GM10248 (cell line): ENCODE measurements around the gene TEX14.
A peak's percentile ranks its signal among the peaks of the same experiment; 100 is the strongest.

Experiments used
- CTCF ChIA-PET: fragments of 300-600 bp; sonication (Branson Sonifier 250); formaldehyde crosslinking; extraction: SDS; loops from one replicate; lab custom pipeline; 2021; ENCODE audit warnings: antibody characterized with exemption; lab: Yijun Ruan, JAX
- POLR2A ChIA-PET: fragments of 350-650 bp; sonication (Branson Sonifier 250); formaldehyde crosslinking; extraction: SDS; loops from one replicate; lab custom pipeline; 2020; ENCODE audit warnings: antibody characterized with exemption; lab: Yijun Ruan, JAX
- DNase-seq: peaks from one replicate; pipeline ENCODE4 v3.0.0; 2012; ENCODE audit errors: extremely low spot score
- CTCF ChIP-seq: IDR thresholded peaks from 2 replicates; pipeline ENCODE4 v1.5.1; 2012; ENCODE audit warnings: mild to moderate bottlenecking, low read depth; ENCODE audit errors: extremely low read depth, missing control alignments, control extremely low read depth

TEX14 gene

GRCh38 chr17:58517378-58517927 lies 174.4 kb downstream of the TEX14 start:
- ChIA-PET CTCF (interaction anchor here (1.4 to 2.6 kb wide), 6 partner anchors 12 to 513 kb away, joined by 3 to 31 read pairs (median 10); no protein-coding TSS in a partner anchor), POLR2A (interaction anchor here (0.6 to 1.8 kb wide), 3 partner anchors 12 to 140 kb away, joined by 4 to 6 read pairs (median 5); no protein-coding TSS in a partner anchor)
- no peak for TF ChIP-seq CTCF
- DNase-seq = no peak

- POLR2A ChIA-PET = interaction anchor here (0.6 to 1.8 kb wide), 3 partner anchors 11 to 141 kb away, joined by 4 to 6 read pairs (median 5); no protein-coding TSS in a partner anchor
- no peak for DNase-seq
- no peak for TF ChIP-seq CTCF
- CTCF ChIA-PET = interaction anchor here (1.2 to 2.6 kb wide), 5 partner anchors 13 to 514 kb away, joined by 3 to 31 read pairs (median 4); no protein-coding TSS in a partner anchor
Measured at GRCh38 chr17:58516644-58517377, 175.0 kb downstream of the TEX14 start.

GRCh38 chr17:58515286-58515685 lies 176.6 kb downstream of the TEX14 start:
- CTCF ChIA-PET = interaction anchor here (0.8 to 1.4 kb wide), 6 partner anchors 12 to 490 kb away, joined by 3 to 4 read pairs (median 4); partner anchors contain the start of gene RNF43
- no peak for TF ChIP-seq CTCF
- no peak for DNase-seq
- POLR2A ChIA-PET = interaction anchor here (1.5 kb wide), 2 partner anchors 9 to 116 kb away, joined by 4 to 15 read pairs; no protein-coding TSS in a partner anchor

GRCh38 chr17:58514770-58515157 lies 177.1 kb downstream of the TEX14 start:
- no peak for DNase-seq
- ChIA-PET CTCF (interaction anchor here (0.8 to 1.3 kb wide), 4 partner anchors 13 to 267 kb away, joined by 3 to 4 read pairs (median 4); partner anchors contain the start of gene RNF43), POLR2A (interaction anchor here (1.5 kb wide), 2 partner anchors 9 to 116 kb away, joined by 4 to 15 read pairs; no protein-coding TSS in a partner anchor)
- TF ChIP-seq CTCF = no peak

- CTCF ChIA-PET = interaction anchor here (0.8 to 1.7 kb wide), 8 partner anchors 9 to 491 kb away, joined by 3 to 9 read pairs (median 4); partner anchors contain the start of gene RNF43
- POLR2A ChIA-PET = interaction anchor here (0.5 to 1.5 kb wide), 4 partner anchors 8 to 701 kb away, joined by 3 to 15 read pairs (median 4); no protein-coding TSS in a partner anchor
- no peak for TF ChIP-seq CTCF
Measured at GRCh38 chr17:58513965-58514769, 177.7 kb downstream of the TEX14 start, which contains the start of gene MTMR4. TSS of gene MTMR4 (minus strand) at chr17:58514638. CDS start at chr17:58514407, 231 bp downstream.

More at GRCh38 chr17:58513965-58514769, 177.7 kb downstream of the TEX14 start, which contains the start of gene MTMR4:
- peak; percentile 91 for DNase-seq
